Liver (tissue), 9 donors: ENCODE measurements around the gene CCND1. TPM values are rescaled to one million over a fixed set of nuclear protein-coding genes. Genes with fewer than 3 reads are reported as not detected.

Experiments used
- DNase-seq: peaks from one replicate; pipeline ENCODE4 v3.0.0-alpha.2; 2017; ENCODE audit warnings: low spot score
- H3K27ac ChIP-seq, 2 donors: one replicate each; pipeline ENCODE4 v1.7.0; 2013; ENCODE audit warnings: inconsistent platforms in 2 of 2, low read length in 2 of 2, control low read depth in 1 of 2, low read depth in 1 of 2, mild to moderate bottlenecking in 1 of 2
- H3K27me3 ChIP-seq, 4 donors: one replicate each; pipeline versions ENCODE4 v1.6.1 to v1.7.0; 2013; ENCODE audit warnings: low read length in 3 of 4, inconsistent platforms in 1 of 4, mild to moderate bottlenecking in 1 of 4, moderate library complexity in 1 of 4; ENCODE audit not compliant: control insufficient read depth in 4 of 4, insufficient read depth in 4 of 4
- H3K36me3 ChIP-seq, 4 donors: one replicate each; pipeline versions ENCODE4 v1.6.1 to v1.7.0; 2013; ENCODE audit warnings: low read length in 3 of 4, mild to moderate bottlenecking in 3 of 4, low read depth in 1 of 4, moderate library complexity in 1 of 4; ENCODE audit not compliant: control insufficient read depth in 4 of 4, insufficient read depth in 3 of 4
- H3K4me1 ChIP-seq, 4 donors: one replicate each; pipeline versions ENCODE4 v1.6.1 to v1.7.0; 2013; ENCODE audit warnings: low read length in 3 of 4, mild to moderate bottlenecking in 3 of 4, moderate library complexity in 1 of 4; ENCODE audit not compliant: control insufficient read depth in 4 of 4, insufficient read depth in 4 of 4
- H3K4me3 ChIP-seq, 3 donors: one replicate each; pipeline versions ENCODE4 v1.6.1 to v1.7.0; 2013; ENCODE audit warnings: low read length in 3 of 3, control low read depth in 1 of 3, low read depth in 1 of 3, mild to moderate bottlenecking in 1 of 3
- H3K9ac ChIP-seq, 2 donors: one replicate each; pipeline ENCODE4 v1.7.0; 2013; ENCODE audit warnings: low read length in 2 of 2, mild to moderate bottlenecking in 2 of 2, moderate library complexity in 2 of 2, control low read depth in 1 of 2, low read depth in 1 of 2
- H3K9me3 ChIP-seq, 4 donors: one replicate each; pipeline versions ENCODE4 v1.6.1 to v1.7.0; 2013; ENCODE audit warnings: low read length in 3 of 4; ENCODE audit not compliant: control insufficient read depth in 4 of 4
- ATF3 ChIP-seq: IDR thresholded peaks from 2 replicates; pipeline ENCODE4 v1.6.1; 2016; ENCODE audit warnings: antibody characterized with exemption
- EGR1 ChIP-seq, 2 donors: IDR thresholded peaks; 2 replicates each; pipeline ENCODE4 v1.6.1; 2016 to 2018; ENCODE audit warnings: antibody characterized with exemption in 2 of 2, low read depth in 2 of 2
- FOXA2 ChIP-seq: IDR thresholded peaks from 2 replicates; pipeline ENCODE4 v1.6.1; 2016; ENCODE audit warnings: antibody characterized with exemption
- GABPA ChIP-seq, 2 donors: IDR thresholded peaks in 1 of 2; conservative IDR thresholded peaks in 1 of 2; 2 replicates each; pipeline ENCODE4 v1.6.1; 2016; ENCODE audit warnings: antibody characterized with exemption in 2 of 2, mild to moderate bottlenecking in 1 of 2, moderate library complexity in 1 of 2
- HNF4A ChIP-seq, 2 donors: conservative IDR thresholded peaks; 2 replicates each; pipeline ENCODE4 v1.6.1; 2016; ENCODE audit warnings: antibody characterized with exemption in 2 of 2, mild to moderate bottlenecking in 2 of 2
- JUND ChIP-seq, 2 donors: IDR thresholded peaks; 2 replicates each; pipeline ENCODE4 v1.6.1; 2016; ENCODE audit warnings: antibody characterized with exemption in 2 of 2
- MAX ChIP-seq: IDR thresholded peaks from 2 replicates; pipeline ENCODE4 v1.6.1; 2016; ENCODE audit warnings: antibody characterized with exemption
- NR2F2 ChIP-seq: IDR thresholded peaks from 2 replicates; pipeline ENCODE4 v1.6.1; 2016; ENCODE audit warnings: antibody characterized with exemption
- RAD21 ChIP-seq, 2 donors: IDR thresholded peaks; 2 replicates each; pipeline ENCODE4 v1.6.1; 2016; ENCODE audit warnings: antibody characterized with exemption in 2 of 2, mild to moderate bottlenecking in 2 of 2
- REST ChIP-seq: IDR thresholded peaks from 2 replicates; pipeline ENCODE4 v1.6.1; 2016; ENCODE audit warnings: antibody characterized with exemption, mild to moderate bottlenecking
- SP1 ChIP-seq: IDR thresholded peaks from 2 replicates; pipeline ENCODE4 v1.6.1; 2018; ENCODE audit warnings: antibody characterized with exemption, mild to moderate bottlenecking
- TAF1 ChIP-seq: conservative IDR thresholded peaks from 2 replicates; pipeline ENCODE4 v1.6.1; 2016; ENCODE audit warnings: antibody characterized with exemption, mild to moderate bottlenecking
- YY1 ChIP-seq: IDR thresholded peaks from 2 replicates; pipeline ENCODE4 v1.6.1; 2016; ENCODE audit warnings: antibody characterized with exemption, mild to moderate bottlenecking
- ZBTB33 ChIP-seq: IDR thresholded peaks from 2 replicates; pipeline ENCODE4 v1.6.1; 2016; ENCODE audit warnings: antibody characterized with exemption
- WGBS: extraction: QIAGEN DNeasy Blood & Tissue Kit; methylation state at CpG from one replicate; pipeline ENCODE4 v1.1.7; 2013; 5-methylcytosine and 5-hydroxymethylcytosine counted together
- polyA plus RNA-seq, 2 donors: library from polyadenylated mRNA; stranded (reverse) in 1 of 2; unstranded in 1 of 2; fragments of 200-250 nt in 1 of 2; fragments of >200 nt in 1 of 2; fragmentation: Nextera tagmentation in 1 of 2; extraction: Ambion mirVana in 1 of 2; gene quantifications; one replicate each; pipeline versions ENCODE4 v1.2.1 to v1.2.3, GENCODE V29; 2013 to 2015
- total RNA-seq, 2 donors: library from RNA; depleted of rRNA; stranded (reverse); fragments of >200 nt; gene quantifications; one replicate each; pipeline ENCODE4 v1.2.3, GENCODE V29; 2014
- donor health status: healthy.
- donor health status: healthy.
- donor health status: healthy.
- donor health status: healthy.
- donor health status: healthy.

CCND1 gene
- total and polyA plus RNA-seq, 4 donors = 28.9 to 100 (median 53.3) TPM

GRCh38 chr11:69684651-69685050 lies 43.7 kb downstream of the CCND1 start:
- Histone ChIP-seq H3K27ac (no peak overlapping the region), H3K4me3 (no peak overlapping the region), H3K4me1 (peaks cover 0 to 4% (median 0%) of the 10 kb centered on the region in 4 donors), H3K9ac (no peak overlapping the region), H3K9me3 (no peaks in the 10 kb centered on the region), H3K27me3 (no peaks in the 10 kb centered on the region), H3K36me3 (no peaks in the 10 kb centered on the region)
- WGBS = 77% methylated on average over 11 of the region's 11 CpGs
- DNase-seq = no peak
- TF ChIP-seq GABPA (IDR thresholded peaks at IDR 0.05 in 1 of 2, conservative IDR thresholded peaks at IDR 0.05 in 1 of 2) (no peak), FOXA2 (no peak), MAX (no peak), ATF3 (no peak), RAD21 (IDR thresholded peaks at IDR 0.05) (no peak), EGR1 (IDR thresholded peaks at IDR 0.05; ENCODE audit: low read depth in 2 of 2) (no peak), HNF4A (conservative IDR thresholded peaks at IDR 0.05) (no peak), SP1 (no peak)

GRCh38 chr11:69685348-69685747 lies 44.4 kb downstream of the CCND1 start:
- Histone ChIP-seq H3K27ac (no peak overlapping the region), H3K36me3 (no peaks in the 10 kb centered on the region), H3K9me3 (no peaks in the 10 kb centered on the region), H3K27me3 (no peaks in the 10 kb centered on the region), H3K9ac (no peak overlapping the region), H3K4me3 (no peak overlapping the region), H3K4me1 (peaks cover 0 to 4% (median 0%) of the 10 kb centered on the region in 4 donors)
- WGBS = 52% methylated on average over 8 of the region's 8 CpGs
- TF ChIP-seq REST (no peak), ZBTB33 (no peak), HNF4A (conservative IDR thresholded peaks at IDR 0.05) (no peak), NR2F2 (no peak), FOXA2 (no peak), YY1 (no peak), TAF1 (no peak), SP1 (no peak), JUND (IDR thresholded peaks at IDR 0.05) (no peak)
- no peak for DNase-seq
